ENCODE measurements around the gene PAWR. TPM values are rescaled to one million over a fixed set of nuclear protein-coding genes. Genes with fewer than 3 reads are reported as not detected.
"Not testable (repeated sequence)": the region's sequence is repeated elsewhere in the genome, so short reads cannot be mapped to it uniquely, and the experiment has no call there.

The PAWR gene
- total and polyA plus RNA-seq, 3 experiments from 2014 or later: 2.3 to 2.9 (median 2.4) TPM

DNA sequence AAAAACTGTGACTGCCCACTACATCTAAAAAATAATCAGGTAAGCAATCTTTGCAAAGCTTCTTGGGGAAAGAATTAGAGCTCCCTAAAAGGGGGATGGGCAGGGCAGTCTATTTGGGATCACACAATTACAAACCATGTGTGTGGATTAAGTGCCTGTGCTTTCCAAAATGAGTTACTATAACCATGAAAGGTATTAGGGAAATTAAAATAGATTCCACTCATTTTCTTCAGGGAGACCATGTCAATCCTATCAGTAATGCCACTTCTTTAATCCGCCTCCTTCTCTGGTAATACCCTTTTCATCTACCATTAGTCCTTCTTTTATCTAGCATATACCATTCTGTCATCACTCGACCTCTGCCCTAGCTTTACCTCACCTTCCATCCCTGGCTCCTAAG is 53.7 kb downstream of the PAWR start:
- CTCF ChIA-PET: no interaction called here
- H3K4me1 ChIP-seq (ENCODE audit: insufficient read depth, low read length): no peaks in the 10 kb centered on the region
- no peak overlapping the region for H3K27ac ChIP-seq (ENCODE audit: low read depth, low read length)
- H3K27ac Mint-ChIP-seq: no peak overlapping the region
- H3K27me3 Mint-ChIP-seq: peaks cover 0 to 6% of the 10 kb centered on the region in 2 donors
- no peaks in the 10 kb centered on the region for H3K36me3 ChIP-seq (ENCODE audit: insufficient read depth, low read length)
- H3K4me3 ChIP-seq (ENCODE audit: low read length): no peak overlapping the region
- no peaks in the 10 kb centered on the region for H3K9me3 ChIP-seq (ENCODE audit: low read length)
- no peaks in the 10 kb centered on the region for H3K36me3 Mint-ChIP-seq
- no peak overlapping the region for H3K4me3 Mint-ChIP-seq
- no peaks in the 10 kb centered on the region for H3K4me1 Mint-ChIP-seq
- DNase-seq: no peak
- no peaks in the 10 kb centered on the region for H3K27me3 ChIP-seq (ENCODE audit: insufficient read depth, low read length, poor library complexity, severe bottlenecking)
- H3K9me3 Mint-ChIP-seq: no peaks in the 10 kb centered on the region
- POLR2A ChIA-PET: no interaction called here

DNA sequence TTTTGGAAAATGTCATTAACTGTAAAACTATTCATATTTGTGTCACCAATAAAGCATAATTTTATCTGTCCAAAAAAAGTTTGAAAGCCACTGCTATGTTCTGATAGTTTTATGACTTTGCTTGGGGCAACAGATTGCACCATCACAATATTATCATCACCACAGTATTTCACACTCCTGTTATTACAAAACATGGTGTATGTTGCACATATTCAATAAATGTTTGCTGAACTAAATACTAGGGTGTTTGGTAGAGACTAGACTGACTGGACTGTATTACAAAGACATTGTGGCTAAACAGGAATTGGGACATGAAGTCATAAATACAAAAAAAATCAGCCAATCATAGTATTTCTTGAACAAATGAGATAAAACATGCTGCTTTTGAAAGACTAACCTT is 55.1 kb downstream of the PAWR start:
- Mint-ChIP-seq H3K27me3 (peaks cover 0 to 6% of the 10 kb centered on the region in 2 donors), H3K27ac (no peak overlapping the region), H3K36me3 (no peaks in the 10 kb centered on the region), H3K4me1 (no peaks in the 10 kb centered on the region), H3K9me3 (no peaks in the 10 kb centered on the region), H3K4me3 (no peak overlapping the region)
- no peaks in the 10 kb centered on the region for H3K36me3 ChIP-seq (ENCODE audit: insufficient read depth, low read length)
- no peak overlapping the region for H3K27ac ChIP-seq (ENCODE audit: low read depth, low read length)
- POLR2A ChIA-PET: no interaction called here
- H3K4me1 ChIP-seq (ENCODE audit: insufficient read depth, low read length): no peaks in the 10 kb centered on the region
- no peaks in the 10 kb centered on the region for H3K9me3 ChIP-seq (ENCODE audit: low read length)
- no peak overlapping the region for H3K4me3 ChIP-seq (ENCODE audit: low read length)
- CTCF ChIA-PET: no interaction called here
- no peaks in the 10 kb centered on the region for H3K27me3 ChIP-seq (ENCODE audit: insufficient read depth, low read length, poor library complexity, severe bottlenecking)
- no peak for DNase-seq

DNA sequence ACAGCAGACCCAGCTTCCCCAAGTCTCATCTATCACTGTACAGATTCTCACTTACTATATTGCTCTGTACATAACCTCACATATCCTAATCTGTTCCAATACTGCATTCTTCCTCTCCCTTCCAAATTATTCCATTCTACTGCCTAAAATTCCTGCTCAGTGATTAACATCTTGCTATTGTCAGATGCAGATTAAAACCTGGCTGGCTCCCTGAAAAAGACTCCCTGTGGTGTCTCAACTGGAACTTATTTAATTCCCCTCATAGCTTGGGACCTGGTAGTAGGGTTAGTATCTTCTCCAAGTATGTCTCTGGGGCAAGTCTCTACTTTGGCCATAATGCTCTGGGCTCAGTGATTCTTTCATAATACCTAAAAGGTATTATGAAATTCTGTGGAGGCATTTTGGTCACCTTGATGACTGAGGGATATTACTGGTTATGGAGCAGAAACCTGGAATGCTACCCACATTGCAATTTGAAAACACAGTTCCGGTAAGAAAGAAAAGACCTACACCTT is 55.8 kb downstream of the PAWR start:
- Histone ChIP-seq H3K36me3 (ENCODE audit: insufficient read depth, low read length) (no peaks in the 10 kb centered on the region), H3K4me3 (ENCODE audit: low read length) (no peak overlapping the region), H3K27ac (ENCODE audit: low read depth, low read length) (no peak overlapping the region), H3K4me1 (ENCODE audit: insufficient read depth, low read length) (no peaks in the 10 kb centered on the region), H3K9me3 (ENCODE audit: low read length) (no peaks in the 10 kb centered on the region), H3K27me3 (ENCODE audit: insufficient read depth, low read length, poor library complexity, severe bottlenecking) (no peaks in the 10 kb centered on the region)
- POLR2A ChIA-PET: no interaction called here
- CTCF ChIA-PET: no interaction called here
- Mint-ChIP-seq H3K27ac (no peak overlapping the region), H3K27me3 (peaks cover 0 to 3% of the 10 kb centered on the region in 2 donors), H3K4me1 (no peaks in the 10 kb centered on the region), H3K4me3 (no peak overlapping the region), H3K9me3 (no peaks in the 10 kb centered on the region), H3K36me3 (no peaks in the 10 kb centered on the region)
- DNase-seq: no peak

DNA sequence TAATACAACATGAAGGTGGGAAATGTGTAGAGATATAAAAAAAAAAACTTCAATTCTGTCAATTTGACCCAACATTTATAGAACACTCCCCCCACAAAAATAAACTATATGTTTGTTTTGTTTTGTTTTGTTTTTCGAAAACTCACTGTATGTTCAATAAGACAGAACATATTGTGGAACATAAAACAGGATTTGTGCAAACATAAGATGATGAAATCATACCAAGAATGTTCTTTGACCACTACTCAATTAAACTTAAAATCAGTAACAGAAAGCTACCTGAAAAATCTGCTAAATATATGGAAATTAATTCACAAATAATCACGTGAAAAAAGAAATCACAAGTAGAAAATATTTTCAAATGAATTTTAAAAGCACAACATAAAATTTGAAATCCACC is 61.2 kb downstream of the PAWR start:
- Histone ChIP-seq H3K4me3 (ENCODE audit: low read length) (no peak overlapping the region), H3K9me3 (ENCODE audit: low read length) (no peaks in the 10 kb centered on the region), H3K4me1 (ENCODE audit: insufficient read depth, low read length) (no peaks in the 10 kb centered on the region), H3K27me3 (ENCODE audit: insufficient read depth, low read length, poor library complexity, severe bottlenecking) (no peaks in the 10 kb centered on the region), H3K27ac (ENCODE audit: low read depth, low read length) (no peak overlapping the region), H3K36me3 (ENCODE audit: insufficient read depth, low read length) (no peaks in the 10 kb centered on the region)
- peaks cover 0 to 16% (median 2%) of the 10 kb centered on the region in 5 donors for H3K9me3 Mint-ChIP-seq
- no peak for DNase-seq
- no peak overlapping the region for H3K27ac Mint-ChIP-seq
- CTCF ChIA-PET: no interaction called here
- no peak overlapping the region for H3K4me3 Mint-ChIP-seq
- no peaks in the 10 kb centered on the region for H3K27me3 Mint-ChIP-seq
- H3K4me1 Mint-ChIP-seq: no peaks in the 10 kb centered on the region
- POLR2A ChIA-PET: no interaction called here
- H3K36me3 Mint-ChIP-seq: no peaks in the 10 kb centered on the region

DNA sequence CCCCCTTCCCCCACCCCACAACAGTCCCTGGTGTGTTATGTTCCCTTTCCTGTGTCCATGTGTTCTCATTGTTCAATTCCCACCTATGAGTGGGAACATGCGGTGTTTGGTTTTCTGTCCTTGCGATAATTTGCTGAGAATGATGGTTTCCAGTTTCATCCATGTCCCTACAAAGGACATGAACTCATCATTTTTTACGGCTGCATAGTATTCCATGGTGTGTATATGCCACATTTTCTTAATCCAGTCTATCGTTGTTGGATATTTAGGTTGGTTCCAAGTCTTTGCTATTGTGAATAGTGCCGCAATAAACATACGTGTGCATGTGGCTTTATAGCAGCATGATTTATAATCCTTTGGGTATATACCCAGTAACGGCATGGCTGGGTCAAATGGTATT is 64.0 kb downstream of the PAWR start:
- H3K27ac Mint-ChIP-seq; POLR2A ChIA-PET; H3K27me3 ChIP-seq (ENCODE audit: insufficient read depth, low read length, poor library complexity, severe bottlenecking); H3K4me1 Mint-ChIP-seq; H3K36me3 Mint-ChIP-seq; H3K9me3 ChIP-seq (ENCODE audit: low read length); H3K27ac ChIP-seq (ENCODE audit: low read depth, low read length); H3K27me3 Mint-ChIP-seq; H3K4me1 ChIP-seq (ENCODE audit: insufficient read depth, low read length); H3K36me3 ChIP-seq (ENCODE audit: insufficient read depth, low read length); H3K4me3 Mint-ChIP-seq; DNase-seq; CTCF ChIA-PET; H3K4me3 ChIP-seq (ENCODE audit: low read length): not testable (repeated sequence)
- peaks cover 0 to 16% (median 2%) of the 10 kb centered on the region in 5 donors for H3K9me3 Mint-ChIP-seq

DNA sequence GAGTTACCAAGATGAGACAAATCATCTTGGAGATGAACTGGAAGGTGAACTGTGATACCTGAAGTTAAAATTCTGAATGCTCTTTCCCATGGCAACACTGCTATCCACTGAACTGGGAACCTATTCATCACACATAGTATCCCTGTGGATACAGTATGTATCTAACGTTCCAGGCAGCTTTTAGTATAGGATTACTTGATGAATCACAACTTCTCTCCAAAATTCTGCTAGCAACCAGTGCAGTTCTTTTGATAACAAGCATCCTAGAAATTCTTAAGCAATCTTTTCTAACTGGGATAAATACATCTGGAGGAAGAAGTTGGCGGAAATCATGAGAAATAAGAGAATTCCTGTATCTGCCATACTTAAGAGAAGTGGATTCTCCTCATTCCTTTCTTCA is 66.4 kb downstream of the PAWR start:
- Mint-ChIP-seq H3K27me3 (no peaks in the 10 kb centered on the region), H3K4me1 (no peaks in the 10 kb centered on the region), H3K4me3 (no peak overlapping the region), H3K27ac (no peak overlapping the region), H3K36me3 (no peaks in the 10 kb centered on the region), H3K9me3 (peaks cover 0 to 16% (median 2%) of the 10 kb centered on the region in 5 donors)
- DNase-seq: no peak
- Histone ChIP-seq H3K9me3 (ENCODE audit: low read length) (no peaks in the 10 kb centered on the region), H3K27ac (ENCODE audit: low read depth, low read length) (no peak overlapping the region), H3K4me1 (ENCODE audit: insufficient read depth, low read length) (no peaks in the 10 kb centered on the region), H3K36me3 (ENCODE audit: insufficient read depth, low read length) (no peaks in the 10 kb centered on the region), H3K4me3 (ENCODE audit: low read length) (no peak overlapping the region), H3K27me3 (ENCODE audit: insufficient read depth, low read length, poor library complexity, severe bottlenecking) (no peaks in the 10 kb centered on the region)
- POLR2A ChIA-PET: no interaction called here
- CTCF ChIA-PET: no interaction called here

DNA sequence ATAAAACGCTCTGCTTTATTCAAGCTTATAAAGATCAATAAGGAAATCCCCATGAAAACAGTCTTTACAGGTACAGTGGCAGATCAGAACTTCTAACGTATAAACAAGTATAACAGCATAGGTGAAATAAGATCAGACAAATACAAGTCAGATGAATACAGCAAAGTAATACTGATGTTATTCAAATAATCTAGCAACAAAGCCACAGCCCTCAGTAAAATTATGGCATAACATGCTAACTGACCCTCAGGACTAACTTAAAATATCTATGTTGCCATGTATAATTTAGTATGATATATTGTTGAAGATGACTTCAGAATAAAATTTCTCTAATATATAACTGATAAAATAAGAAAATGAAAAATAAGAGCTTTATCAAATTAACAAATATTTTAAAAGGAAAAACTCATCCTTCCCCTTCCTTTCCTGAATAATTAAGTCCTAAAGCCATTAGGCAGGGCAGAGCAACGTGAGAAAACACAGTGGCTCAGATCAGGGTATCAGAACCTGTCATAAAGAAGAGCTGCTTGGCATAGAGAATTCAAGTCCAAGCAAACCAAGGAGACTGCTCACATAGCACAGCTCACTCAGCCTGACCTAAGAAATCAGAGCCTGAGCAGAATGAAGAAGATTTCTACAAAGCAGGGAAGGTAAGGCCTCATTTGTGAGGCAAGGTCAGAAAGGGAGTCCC is 70.7 kb downstream of the PAWR start:
- Histone ChIP-seq H3K27me3 (ENCODE audit: insufficient read depth, low read length, poor library complexity, severe bottlenecking) (no peaks in the 10 kb centered on the region), H3K36me3 (ENCODE audit: insufficient read depth, low read length) (no peaks in the 10 kb centered on the region), H3K4me1 (ENCODE audit: insufficient read depth, low read length) (no peaks in the 10 kb centered on the region), H3K27ac (ENCODE audit: low read depth, low read length) (no peak overlapping the region), H3K4me3 (ENCODE audit: low read length) (no peak overlapping the region), H3K9me3 (ENCODE audit: low read length) (no peaks in the 10 kb centered on the region)
- POLR2A ChIA-PET: no interaction called here
- CTCF ChIA-PET: no interaction called here
- Mint-ChIP-seq H3K4me1 (no peaks in the 10 kb centered on the region), H3K9me3 (no peaks in the 10 kb centered on the region), H3K4me3 (no peak overlapping the region), H3K27me3 (peaks cover 0 to 4% of the 10 kb centered on the region in 2 donors), H3K27ac (no peak overlapping the region), H3K36me3 (no peaks in the 10 kb centered on the region)
- no peak for DNase-seq

DNA sequence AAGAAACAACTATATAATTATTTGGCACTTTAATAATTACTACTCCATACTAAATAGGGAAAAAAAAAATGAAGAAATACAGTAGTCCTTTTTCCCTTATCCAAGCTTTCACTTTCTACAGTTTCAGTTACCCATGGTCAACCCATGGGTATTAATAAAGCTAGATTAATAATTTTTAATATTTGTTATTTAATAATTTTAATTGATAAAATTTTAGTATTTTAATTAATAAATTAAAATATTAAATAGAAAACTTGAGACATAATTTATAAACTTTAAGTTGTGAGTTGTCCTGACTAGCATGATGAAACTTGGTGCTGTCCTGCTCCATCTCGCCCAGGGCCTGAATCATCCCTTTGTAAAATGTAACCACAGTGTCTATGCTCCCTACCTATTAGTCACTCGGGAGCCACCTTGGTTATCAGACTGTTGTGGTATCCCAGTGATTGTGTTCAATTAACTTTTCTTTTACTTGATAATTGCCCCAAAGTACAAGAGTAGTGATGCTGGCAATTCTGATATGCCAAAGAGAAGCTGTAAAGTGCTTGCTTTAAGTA is 71.8 kb downstream of the PAWR start:
- Histone ChIP-seq H3K36me3 (ENCODE audit: insufficient read depth, low read length) (no peaks in the 10 kb centered on the region), H3K9me3 (ENCODE audit: low read length) (no peaks in the 10 kb centered on the region), H3K4me1 (ENCODE audit: insufficient read depth, low read length) (no peaks in the 10 kb centered on the region), H3K27ac (ENCODE audit: low read depth, low read length) (no peak overlapping the region), H3K4me3 (ENCODE audit: low read length) (no peak overlapping the region), H3K27me3 (ENCODE audit: insufficient read depth, low read length, poor library complexity, severe bottlenecking) (no peaks in the 10 kb centered on the region)
- no peak overlapping the region for H3K4me3 Mint-ChIP-seq
- ChIA-PET POLR2A (no interaction called here), CTCF (no interaction called here)
- H3K9me3 Mint-ChIP-seq: no peaks in the 10 kb centered on the region
- H3K27ac Mint-ChIP-seq: no peak overlapping the region
- no peaks in the 10 kb centered on the region for H3K36me3 Mint-ChIP-seq
- H3K27me3 Mint-ChIP-seq: peaks cover 0 to 6% of the 10 kb centered on the region in 2 donors
- no peaks in the 10 kb centered on the region for H3K4me1 Mint-ChIP-seq
- DNase-seq: no peak

All from CD8-positive, alpha-beta memory T cell (primary cell).